SK-N-SH (cell line): ENCODE results near the gene FAM117B.

Experiments
- EP300 ChIP-seq, 2 experiments: IDR thresholded peaks; 2 replicates each; pipeline versions ENCODE4 v1.4.0 to v1.6.1; 2012; ENCODE audit warnings: borderline replicate concordance in 1 of 2, low read depth in 1 of 2, low read length in 1 of 2
- EZH2phosphoT487 ChIP-seq: fragments of 200-600 bp; sonication (generic); IDR thresholded peaks from 2 replicates; pipeline ENCODE4 v1.6.1; 2017; ENCODE audit warnings: low read depth, mixed run types, mild to moderate bottlenecking, antibody characterized with exemption, moderate library complexity, borderline replicate concordance
- TF ChIP-seq, protein P1 (sequence below): fragments of 200-600 bp; sonication (generic); IDR thresholded peaks from 2 replicates; pipeline ENCODE4 v1.6.1; 2017; ENCODE audit warnings: antibody characterized with exemption, mild to moderate bottlenecking, moderate library complexity
- TF ChIP-seq, protein P2 (sequence below): IDR thresholded peaks from 2 replicates; pipeline ENCODE4 v1.4.0; 2012; ENCODE audit warnings: low read depth, borderline replicate concordance

DNA sequence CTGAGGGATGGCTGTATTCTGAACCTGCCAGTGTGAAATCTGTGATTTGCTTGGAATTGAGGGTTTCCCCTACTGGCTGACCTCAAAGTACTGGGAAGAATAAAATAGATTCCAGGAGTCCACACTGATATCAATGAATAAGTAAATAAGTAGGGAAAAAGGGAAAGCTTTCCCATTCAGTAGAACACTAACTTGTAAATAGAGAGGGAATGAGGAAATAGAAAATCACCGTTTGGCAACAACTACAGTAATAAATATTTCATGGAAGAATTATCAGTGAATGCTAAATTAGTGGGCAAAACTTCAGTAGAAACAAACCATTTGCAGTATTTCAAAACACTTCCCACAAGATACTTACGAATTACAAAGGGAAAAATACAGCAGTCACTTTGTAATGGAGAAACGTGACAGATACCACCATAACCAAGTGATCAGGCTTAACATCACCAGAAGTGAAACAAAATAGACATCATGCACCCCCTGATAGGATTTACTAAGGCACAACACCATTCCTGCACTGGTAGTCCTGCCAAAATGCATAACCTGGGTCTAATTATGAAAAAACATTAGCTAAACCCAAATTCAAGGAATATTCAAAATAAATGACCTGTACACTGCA is 148.3 kb downstream of the FAM117B start:
- TF ChIP-seq, protein P1, sequence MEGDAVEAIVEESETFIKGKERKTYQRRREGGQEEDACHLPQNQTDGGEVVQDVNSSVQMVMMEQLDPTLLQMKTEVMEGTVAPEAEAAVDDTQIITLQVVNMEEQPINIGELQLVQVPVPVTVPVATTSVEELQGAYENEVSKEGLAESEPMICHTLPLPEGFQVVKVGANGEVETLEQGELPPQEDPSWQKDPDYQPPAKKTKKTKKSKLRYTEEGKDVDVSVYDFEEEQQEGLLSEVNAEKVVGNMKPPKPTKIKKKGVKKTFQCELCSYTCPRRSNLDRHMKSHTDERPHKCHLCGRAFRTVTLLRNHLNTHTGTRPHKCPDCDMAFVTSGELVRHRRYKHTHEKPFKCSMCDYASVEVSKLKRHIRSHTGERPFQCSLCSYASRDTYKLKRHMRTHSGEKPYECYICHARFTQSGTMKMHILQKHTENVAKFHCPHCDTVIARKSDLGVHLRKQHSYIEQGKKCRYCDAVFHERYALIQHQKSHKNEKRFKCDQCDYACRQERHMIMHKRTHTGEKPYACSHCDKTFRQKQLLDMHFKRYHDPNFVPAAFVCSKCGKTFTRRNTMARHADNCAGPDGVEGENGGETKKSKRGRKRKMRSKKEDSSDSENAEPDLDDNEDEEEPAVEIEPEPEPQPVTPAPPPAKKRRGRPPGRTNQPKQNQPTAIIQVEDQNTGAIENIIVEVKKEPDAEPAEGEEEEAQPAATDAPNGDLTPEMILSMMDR = no peak
- TF ChIP-seq EP300 (IDR thresholded peaks at IDR 0.05; ENCODE audit: borderline replicate concordance in 1 of 2, low read depth in 1 of 2, low read length in 1 of 2) = no peak
- TF ChIP-seq, protein P2, sequence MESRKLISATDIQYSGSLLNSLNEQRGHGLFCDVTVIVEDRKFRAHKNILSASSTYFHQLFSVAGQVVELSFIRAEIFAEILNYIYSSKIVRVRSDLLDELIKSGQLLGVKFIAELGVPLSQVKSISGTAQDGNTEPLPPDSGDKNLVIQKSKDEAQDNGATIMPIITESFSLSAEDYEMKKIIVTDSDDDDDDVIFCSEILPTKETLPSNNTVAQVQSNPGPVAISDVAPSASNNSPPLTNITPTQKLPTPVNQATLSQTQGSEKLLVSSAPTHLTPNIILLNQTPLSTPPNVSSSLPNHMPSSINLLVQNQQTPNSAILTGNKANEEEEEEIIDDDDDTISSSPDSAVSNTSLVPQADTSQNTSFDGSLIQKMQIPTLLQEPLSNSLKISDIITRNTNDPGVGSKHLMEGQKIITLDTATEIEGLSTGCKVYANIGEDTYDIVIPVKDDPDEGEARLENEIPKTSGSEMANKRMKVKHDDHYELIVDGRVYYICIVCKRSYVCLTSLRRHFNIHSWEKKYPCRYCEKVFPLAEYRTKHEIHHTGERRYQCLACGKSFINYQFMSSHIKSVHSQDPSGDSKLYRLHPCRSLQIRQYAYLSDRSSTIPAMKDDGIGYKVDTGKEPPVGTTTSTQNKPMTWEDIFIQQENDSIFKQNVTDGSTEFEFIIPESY = no peak
- TF ChIP-seq EZH2phosphoT487 = no peak
